LNCAP (cell line): ENCODE data around the gene OLFML1.

Experiments
- CTCF ChIP-seq: fragments of 450-650 bp; IDR thresholded peaks from 2 replicates; pipeline ENCODE4 v1.5.1; 2017; ENCODE audit warnings: mild to moderate bottlenecking

Gene OLFML1

DNA sequence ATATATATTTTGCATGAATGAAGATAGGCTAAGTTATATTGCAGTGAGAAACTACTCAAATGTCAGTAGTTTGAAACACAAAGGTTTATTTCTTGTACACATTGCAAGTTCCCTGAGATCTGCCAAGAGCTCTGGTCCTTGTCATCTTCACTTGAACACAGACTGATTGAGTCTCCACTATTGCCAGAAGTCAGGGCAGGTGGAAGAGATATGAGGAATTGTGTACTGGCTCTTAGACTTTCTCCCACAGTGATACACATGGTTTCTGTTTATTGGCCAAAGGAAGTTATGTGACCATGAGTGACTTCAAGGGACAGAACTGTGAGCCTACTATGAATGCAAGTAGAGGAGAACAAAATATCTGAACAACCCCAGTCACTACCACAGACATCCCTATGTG is 72.7 kb downstream of the OLFML1 start:
- no peak for TF ChIP-seq CTCF

DNA sequence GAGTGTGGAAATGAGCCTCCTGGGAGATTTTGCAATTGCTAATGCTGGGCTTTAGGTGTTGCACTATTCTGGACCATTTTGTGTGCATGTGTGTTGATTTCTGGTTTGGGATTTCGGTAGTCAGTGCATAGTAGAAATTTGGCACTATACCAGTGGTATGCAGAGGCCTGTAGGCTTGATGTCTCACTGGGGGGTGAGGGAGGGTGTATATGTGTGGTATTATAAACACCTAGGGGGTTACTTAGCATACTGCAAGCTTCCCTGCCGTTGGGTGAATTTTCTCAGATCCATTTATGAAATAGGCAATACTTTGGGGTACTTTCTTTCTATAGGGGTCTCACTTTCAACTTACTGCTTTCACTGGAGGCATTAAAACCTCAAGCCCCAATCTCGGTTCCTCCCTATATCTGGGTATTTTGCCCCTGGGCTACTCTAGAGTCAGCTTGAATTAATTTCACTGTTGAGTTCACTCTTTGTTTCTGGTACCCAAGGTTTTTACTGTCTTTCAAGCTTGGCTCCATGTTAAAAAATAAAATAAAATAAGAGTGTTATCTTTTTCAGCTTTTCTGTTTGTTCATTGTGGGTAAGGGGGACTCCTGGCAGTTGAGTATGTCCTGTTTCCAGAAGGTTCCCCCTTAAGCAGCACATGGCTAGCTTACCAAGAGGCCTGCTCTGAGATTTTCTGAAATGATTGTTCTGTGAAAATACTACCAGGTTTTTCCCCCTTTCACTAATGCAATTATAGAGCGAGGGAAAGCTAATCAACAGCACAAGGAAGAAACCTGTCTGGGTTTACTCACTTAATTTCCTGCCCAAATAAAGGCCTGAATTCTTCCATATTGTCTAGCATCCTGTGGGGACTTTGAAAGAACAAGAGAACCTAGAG is 74.3 kb downstream of the OLFML1 start:
- TF ChIP-seq CTCF: no peak
